GM23248 (cell line): ENCODE results near the gene RBMX.

ENCODE experiments used
- EZH2 ChIP-seq: fragments of 200-600 bp; sonication (generic); IDR thresholded peaks from 2 replicates; pipeline ENCODE4 v1.6.1; 2018; ENCODE audit warnings: antibody characterized with exemption, mild to moderate bottlenecking; ENCODE audit not compliant: insufficient read depth, poor library complexity, severe bottlenecking
- EZH2phosphoT487 ChIP-seq: fragments of 200-600 bp; sonication (generic); IDR thresholded peaks from 2 replicates; pipeline ENCODE4 v1.6.1; 2018; ENCODE audit warnings: antibody characterized with exemption, moderate library complexity, mild to moderate bottlenecking, low read depth; ENCODE audit not compliant: insufficient read depth

DNA sequence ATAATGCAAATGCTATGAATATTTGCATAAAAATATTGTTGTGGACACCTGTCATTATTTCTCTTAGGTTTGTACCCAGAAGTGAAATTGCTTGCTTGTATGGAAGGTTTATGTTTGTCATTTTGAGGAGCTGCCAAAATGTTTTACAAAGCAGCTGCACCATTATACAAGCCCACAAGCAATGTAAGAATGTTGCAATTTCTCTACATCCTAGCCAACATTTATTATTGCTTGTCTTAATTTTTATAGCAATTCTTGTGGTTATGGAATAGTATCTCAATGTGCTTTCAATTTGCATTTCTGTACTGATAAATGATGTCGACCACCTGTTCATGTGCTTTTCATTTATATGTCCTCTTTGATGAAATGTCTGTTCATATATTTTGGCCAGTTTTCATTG, 18.7 kb upstream of the RBMX start:
- TF ChIP-seq EZH2 (no peak), EZH2phosphoT487 (no peak)
